Activated T-helper 1 cell treated with anti-CD3 and anti-CD28 coated beads, Interleukin-12 subunit alpha, Interleukin-12 subunit beta, Interleukin-2, Interleukin-4 antibody, amounts not matched to agents 30 ng/mL and 10 ng/mL and 1 ng/mL, durations not matched to agents 14 hours and 24 hours and 36 hours (primary cell): ENCODE measurements around the gene PLPPR3. TPM values are rescaled to one million over a fixed set of nuclear protein-coding genes. Genes with fewer than 3 reads are reported as not detected.

ENCODE experiments used
- DNase-seq: peaks from one replicate; pipeline ENCODE4 v3.0.0; 2021; ENCODE audit warnings: low spot score
- H3K27ac Mint-ChIP-seq: one replicate; pipeline ENCODE4 v1.8.0; 2021; ENCODE audit warnings: mild to moderate bottlenecking, mixed read lengths
- H3K27me3 Mint-ChIP-seq: one replicate; pipeline ENCODE4 v1.8.0; 2022; ENCODE audit warnings: mild to moderate bottlenecking, moderate library complexity, mixed read lengths; ENCODE audit not compliant: insufficient read depth
- H3K36me3 Mint-ChIP-seq: one replicate; pipeline ENCODE4 v1.8.0; 2021; ENCODE audit warnings: low read depth, mixed read lengths
- H3K4me1 Mint-ChIP-seq: one replicate; pipeline ENCODE4 v1.8.0; 2021; ENCODE audit warnings: low read depth, mixed read lengths
- H3K4me3 Mint-ChIP-seq: one replicate; pipeline ENCODE4 v1.8.0; 2021; ENCODE audit warnings: mild to moderate bottlenecking, moderate library complexity, mixed read lengths
- H3K9me3 Mint-ChIP-seq: one replicate; pipeline ENCODE4 v1.8.0; 2021; ENCODE audit warnings: mixed read lengths
- intact Hi-C: fragments of 100-400 bp; cut with micrococcal nuclease; formaldehyde crosslinking; loops from one replicate; pipeline ENCODE4 v1.15.1; 2024
- total RNA-seq: library from RNA; stranded (reverse); gene quantifications from 2 replicates; pipeline ENCODE4 v1.2.3, GENCODE V29; 2022

PLPPR3 gene
- total RNA-seq, 1 donor from 2014 or later: not detected

DNA sequence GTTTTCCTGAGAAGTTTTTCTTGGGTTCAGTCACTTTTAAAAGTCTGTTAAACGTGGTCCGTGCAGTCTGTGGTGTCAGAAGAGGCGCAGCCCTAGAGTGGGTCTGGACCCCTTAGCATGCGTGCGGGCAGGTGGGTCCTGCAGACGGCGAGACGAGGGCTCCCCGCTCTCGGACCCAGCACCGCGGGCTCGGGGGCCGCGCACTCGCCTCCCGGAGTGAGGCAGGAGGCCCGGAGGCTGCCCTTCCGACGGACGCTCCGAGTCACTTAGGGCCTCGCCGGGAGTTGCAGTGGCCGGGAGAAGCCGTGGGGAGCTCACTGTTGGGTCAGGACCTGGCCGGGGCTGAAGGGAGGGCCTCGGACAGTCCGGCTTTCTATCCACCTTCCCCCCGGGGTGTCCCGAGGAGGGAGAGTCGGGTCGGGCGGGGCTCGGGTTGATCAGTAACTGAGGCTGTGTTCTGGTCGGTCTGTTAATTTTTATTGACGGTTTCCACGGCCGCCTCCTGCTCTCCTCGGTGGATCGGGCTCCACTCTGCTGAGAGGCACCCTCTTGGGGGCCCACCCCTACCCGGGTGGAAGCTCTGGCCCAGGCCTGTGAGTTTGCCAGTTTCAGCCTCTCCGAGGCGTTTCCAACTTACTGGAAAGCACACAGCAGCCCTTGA is 23.2 kb downstream of the PLPPR3 start:
- intact Hi-C loops: loop anchor here (5.0 kb wide), 1 partner anchor 64 kb away; no protein-coding TSS in a partner anchor
- peak overlapping the region; percentile 91 for H3K27ac Mint-ChIP-seq
- H3K9me3 Mint-ChIP-seq: no peaks in the 10 kb centered on the region
- no peaks in the 10 kb centered on the region for H3K27me3 Mint-ChIP-seq
- peaks cover 19% of the 10 kb centered on the region for H3K4me1 Mint-ChIP-seq
- H3K4me3 Mint-ChIP-seq: peak overlapping the region; percentile 92
- H3K36me3 Mint-ChIP-seq: peaks cover 35% of the 10 kb centered on the region
- no peak for DNase-seq

GRCh38 chr19:797528-798414 is 24.0 kb downstream of the PLPPR3 start:
- intact Hi-C loops: loop anchor here (1.0 to 5.0 kb wide), 11 partner anchors 27 to 610 kb away; partner anchors contain the start of genes BSG, DAZAP1, FAM174C and POLRMT
- Mint-ChIP-seq H3K9me3 (no peaks in the 10 kb centered on the region), H3K27me3 (no peaks in the 10 kb centered on the region), H3K4me3 (peak overlapping the region; percentile 92), H3K36me3 (peaks cover 31% of the 10 kb centered on the region), H3K4me1 (peaks cover 19% of the 10 kb centered on the region), H3K27ac (peak overlapping the region; percentile 91)
- peak; percentile 90 for DNase-seq

- Mint-ChIP-seq H3K27me3 (no peaks in the 10 kb centered on the region), H3K36me3 (peaks cover 27% of the 10 kb centered on the region), H3K4me1 (peaks cover 19% of the 10 kb centered on the region), H3K4me3 (peak within 1 kb of the TSS; percentile 92), H3K27ac (peak within 1 kb of the TSS; percentile 91), H3K9me3 (no peaks in the 10 kb centered on the region)
- DNase-seq: peak; percentile 99
- intact Hi-C loops: loop anchor here (1.0 to 5.0 kb wide), 11 partner anchors 26 to 610 kb away; partner anchors contain the start of genes BSG, DAZAP1, FAM174C and POLRMT
Observed at GRCh38 chr19:796692-797527, 24.8 kb downstream of the PLPPR3 start, which contains the start of gene PTBP1. TSS of gene PTBP1 (plus strand) at chr19:797452. CDS start at chr19:797498, 46 bp downstream.

- Mint-ChIP-seq H3K36me3 (peaks cover 19% of the 10 kb centered on the region), H3K4me1 (peaks cover 19% of the 10 kb centered on the region), H3K9me3 (no peaks in the 10 kb centered on the region), H3K4me3 (peak overlapping the region; percentile 90), H3K27me3 (no peaks in the 10 kb centered on the region), H3K27ac (no peak overlapping the region)
- no peak for DNase-seq
- intact Hi-C loops: loop anchor here (2.0 to 5.0 kb wide), 5 partner anchors 25 to 289 kb away; partner anchors contain the start of genes BSG and TPGS1
Observed at GRCh38 chr19:795691-796581, 25.8 kb downstream of the PLPPR3 start.

GRCh38 chr19:795073-795611 is 26.6 kb downstream of the PLPPR3 start:
- peaks cover 14% of the 10 kb centered on the region for H3K36me3 Mint-ChIP-seq
- H3K9me3 Mint-ChIP-seq: no peaks in the 10 kb centered on the region
- no peak overlapping the region for H3K4me3 Mint-ChIP-seq
- no peaks in the 10 kb centered on the region for H3K27me3 Mint-ChIP-seq
- H3K27ac Mint-ChIP-seq: no peak overlapping the region
- H3K4me1 Mint-ChIP-seq: peaks cover 12% of the 10 kb centered on the region
- DNase-seq: no peak
- intact Hi-C loops: loop anchor here (5.0 kb wide), 1 partner anchor 67 kb away; no protein-coding TSS in a partner anchor

GRCh38 chr19:793806-794205 is 27.9 kb downstream of the PLPPR3 start:
- Mint-ChIP-seq H3K4me3 (peak overlapping the region; percentile 45), H3K27ac (no peak overlapping the region), H3K27me3 (peaks cover 10% of the 10 kb centered on the region), H3K9me3 (no peaks in the 10 kb centered on the region), H3K4me1 (no peaks in the 10 kb centered on the region), H3K36me3 (peaks cover 2% of the 10 kb centered on the region)
- intact Hi-C loops: no loop called here
- DNase-seq: no peak

- H3K36me3 Mint-ChIP-seq: no peaks in the 10 kb centered on the region
- intact Hi-C loops: no loop called here
- H3K4me3 Mint-ChIP-seq: no peak overlapping the region
- H3K27ac Mint-ChIP-seq: no peak overlapping the region
- H3K27me3 Mint-ChIP-seq: peaks cover 10% of the 10 kb centered on the region
- no peaks in the 10 kb centered on the region for H3K9me3 Mint-ChIP-seq
- H3K4me1 Mint-ChIP-seq: no peaks in the 10 kb centered on the region
- no peak for DNase-seq
Observed at GRCh38 chr19:792306-792885, 29.4 kb downstream of the PLPPR3 start.

DNA sequence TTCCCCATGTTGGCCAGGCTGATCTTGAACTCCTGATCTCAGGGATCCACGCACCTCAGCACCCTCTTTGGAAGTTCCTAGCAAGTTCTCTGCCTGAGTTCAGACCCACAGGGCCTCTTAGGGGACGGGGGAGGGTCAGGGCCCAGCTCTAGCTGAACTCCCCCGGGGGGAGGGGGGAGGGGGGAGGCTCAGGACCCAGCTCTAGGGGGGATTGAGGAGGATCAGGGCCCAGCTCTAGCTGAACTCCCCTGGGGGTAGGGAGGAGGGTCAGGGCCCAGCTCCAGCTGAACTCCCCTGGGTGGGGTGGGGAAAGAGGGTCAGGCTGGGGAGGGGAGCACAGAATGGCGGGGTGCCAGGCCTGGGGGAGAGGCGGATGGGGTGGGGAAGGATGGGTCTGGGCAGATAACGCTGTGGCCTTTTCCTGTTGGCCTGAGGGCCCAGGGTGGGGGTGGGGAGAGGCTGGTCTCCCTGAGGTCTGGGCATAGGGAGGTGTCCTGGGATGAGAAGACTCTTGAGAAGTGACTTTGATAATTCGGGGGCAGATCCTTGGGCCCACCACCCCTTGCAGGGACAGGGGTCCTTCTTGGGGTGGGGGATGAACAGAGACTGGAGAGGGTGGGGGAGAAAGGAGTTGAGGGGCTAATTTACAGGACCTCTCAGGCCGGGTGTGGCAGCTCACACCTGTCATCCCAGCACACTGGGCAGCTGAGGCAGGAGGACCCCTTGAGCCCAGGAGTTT is 30.0 kb downstream of the PLPPR3 start:
- Mint-ChIP-seq H3K27ac (no peak overlapping the region), H3K4me1 (no peaks in the 10 kb centered on the region), H3K36me3 (no peaks in the 10 kb centered on the region), H3K9me3 (no peaks in the 10 kb centered on the region), H3K27me3 (peaks cover 10% of the 10 kb centered on the region), H3K4me3 (no peak overlapping the region)
- DNase-seq: no peak
- intact Hi-C loops: no loop called here

- no peaks in the 10 kb centered on the region for H3K4me1 Mint-ChIP-seq
- no peak overlapping the region for H3K4me3 Mint-ChIP-seq
- no peaks in the 10 kb centered on the region for H3K9me3 Mint-ChIP-seq
- H3K36me3 Mint-ChIP-seq: no peaks in the 10 kb centered on the region
- H3K27me3 Mint-ChIP-seq: peaks cover 10% of the 10 kb centered on the region
- no peak overlapping the region for H3K27ac Mint-ChIP-seq
- no peak for DNase-seq
- intact Hi-C loops: no loop called here
Observed at GRCh38 chr19:791007-791566, 30.7 kb downstream of the PLPPR3 start.

DNA sequence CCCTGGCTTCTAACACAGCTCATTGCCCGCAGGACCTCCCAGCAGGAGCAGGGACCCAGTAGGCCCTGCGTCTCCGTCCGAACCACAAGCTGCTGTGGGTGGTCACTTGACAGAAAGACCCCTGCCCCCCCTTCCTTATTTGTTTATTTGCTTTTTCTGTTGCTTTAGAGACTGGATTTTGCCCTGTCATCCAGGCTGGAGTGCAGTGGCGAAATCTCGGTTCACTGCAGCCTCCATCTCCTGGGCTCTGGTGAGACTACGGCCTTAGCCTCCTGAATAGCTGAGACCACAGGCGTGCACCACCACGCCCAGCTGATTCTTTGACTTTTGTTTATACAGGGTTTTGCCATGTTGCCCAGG is 32.1 kb downstream of the PLPPR3 start:
- H3K9me3 Mint-ChIP-seq: no peaks in the 10 kb centered on the region
- intact Hi-C loops: no loop called here
- H3K27ac Mint-ChIP-seq: no peak overlapping the region
- no peak overlapping the region for H3K4me3 Mint-ChIP-seq
- H3K36me3 Mint-ChIP-seq: no peaks in the 10 kb centered on the region
- DNase-seq: no peak
- H3K27me3 Mint-ChIP-seq: peaks cover 10% of the 10 kb centered on the region
- H3K4me1 Mint-ChIP-seq: no peaks in the 10 kb centered on the region
